NCI-H1417 treated with DMSO at 0.1 percent for 48 hours (cell line): ENCODE data around the gene HEXIM1.
"Not testable (repeated sequence)": the region's sequence is repeated elsewhere in the genome, so short reads cannot be mapped to it uniquely, and the experiment has no call there.

ENCODE experiments used
- DNase-seq: peaks from one replicate; lab custom pipeline; 2025; lab: John Stamatoyannopoulos, UW

Gene HEXIM1

DNA sequence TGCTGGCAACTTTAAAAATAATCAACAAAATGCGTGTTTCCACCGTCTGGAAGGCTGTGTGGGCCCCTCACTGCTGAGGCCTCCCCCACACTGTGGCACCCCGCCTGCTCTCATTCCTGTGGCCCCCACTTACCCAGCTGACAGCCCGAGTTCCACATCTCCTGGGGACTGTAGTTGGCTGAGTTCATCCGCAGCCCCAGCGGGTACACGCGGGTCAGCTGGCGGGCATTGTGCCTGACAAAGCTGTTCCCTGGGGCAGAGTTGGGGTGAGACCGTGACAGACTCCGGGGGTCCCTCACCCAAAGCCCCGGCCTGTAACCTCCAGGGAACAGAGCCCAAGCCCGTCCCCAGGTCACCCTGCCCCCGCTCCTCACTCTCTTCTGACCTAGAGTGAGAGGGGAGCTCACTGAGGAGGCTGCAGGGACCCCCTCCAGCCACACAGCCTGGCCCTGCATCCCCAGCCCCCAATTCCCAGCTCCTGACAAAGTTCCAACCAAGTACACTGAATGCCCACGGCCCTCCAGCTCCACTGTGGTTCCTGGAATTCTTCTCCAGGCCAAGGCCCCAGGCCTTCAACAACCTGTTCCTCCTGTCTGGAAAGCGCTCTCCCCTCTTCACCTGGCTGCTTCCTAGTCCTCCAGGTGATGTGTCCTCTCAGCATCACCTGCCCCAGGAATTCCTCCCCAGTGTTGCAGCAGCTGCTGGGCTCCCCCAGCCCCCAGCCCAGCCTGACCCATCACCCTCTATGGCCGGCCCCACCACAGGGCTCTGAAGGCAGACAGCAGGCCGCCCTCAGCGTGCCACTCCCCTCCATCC, 34.0 kb upstream of the HEXIM1 start:
- DNase-seq: no peak

DNA sequence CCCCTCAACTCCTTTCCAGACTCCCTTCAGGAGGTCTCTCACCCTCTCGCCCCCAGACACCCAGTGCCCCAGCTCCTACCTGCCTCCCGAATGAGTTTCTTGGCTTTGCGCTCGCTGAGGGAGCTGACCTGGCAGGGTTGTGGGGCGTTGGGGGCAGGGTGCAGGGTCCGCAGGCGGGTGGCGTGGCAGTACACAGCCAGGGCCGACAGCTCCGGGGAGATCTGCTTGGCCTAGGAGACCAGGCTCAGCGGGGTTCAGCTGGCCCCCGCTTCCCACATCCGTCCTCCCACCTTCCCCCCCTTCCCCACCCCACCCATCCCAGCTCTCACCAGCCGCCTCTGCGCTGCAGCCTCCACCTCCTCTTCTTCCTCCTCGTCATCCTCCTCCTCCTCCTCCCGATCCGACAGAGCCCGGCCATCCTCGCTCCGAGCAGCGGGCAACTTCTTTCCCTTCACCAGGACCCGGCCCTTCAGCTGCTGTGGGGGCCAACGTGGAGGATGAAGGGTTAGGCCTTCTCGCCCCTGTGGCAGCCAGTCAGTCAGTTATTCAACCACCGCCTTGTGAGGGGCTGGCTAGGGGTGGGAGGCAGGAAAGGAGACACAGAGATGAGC, 33.2 kb upstream of the HEXIM1 start:
- DNase-seq: no peak

DNA sequence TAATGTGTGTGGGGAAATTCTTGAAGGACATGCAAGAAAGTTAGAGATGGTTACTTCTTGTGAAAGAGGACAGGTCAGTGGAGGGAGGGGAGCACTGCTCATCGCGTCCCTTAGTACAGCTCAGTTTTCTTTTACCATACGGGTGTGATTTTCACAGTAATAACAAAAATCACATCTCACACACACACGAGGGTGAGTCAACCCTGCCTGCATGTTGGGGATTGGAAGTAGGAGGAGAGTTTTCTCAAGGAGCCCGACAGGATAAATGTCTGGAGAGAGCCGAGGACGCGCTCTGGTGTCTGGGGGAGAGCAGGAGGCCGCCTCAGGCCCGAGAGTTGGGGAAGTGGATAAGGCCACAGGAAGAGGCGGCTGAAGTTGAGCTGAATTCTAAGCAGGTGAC, 32.4 kb upstream of the HEXIM1 start:
- no peak for DNase-seq

DNA sequence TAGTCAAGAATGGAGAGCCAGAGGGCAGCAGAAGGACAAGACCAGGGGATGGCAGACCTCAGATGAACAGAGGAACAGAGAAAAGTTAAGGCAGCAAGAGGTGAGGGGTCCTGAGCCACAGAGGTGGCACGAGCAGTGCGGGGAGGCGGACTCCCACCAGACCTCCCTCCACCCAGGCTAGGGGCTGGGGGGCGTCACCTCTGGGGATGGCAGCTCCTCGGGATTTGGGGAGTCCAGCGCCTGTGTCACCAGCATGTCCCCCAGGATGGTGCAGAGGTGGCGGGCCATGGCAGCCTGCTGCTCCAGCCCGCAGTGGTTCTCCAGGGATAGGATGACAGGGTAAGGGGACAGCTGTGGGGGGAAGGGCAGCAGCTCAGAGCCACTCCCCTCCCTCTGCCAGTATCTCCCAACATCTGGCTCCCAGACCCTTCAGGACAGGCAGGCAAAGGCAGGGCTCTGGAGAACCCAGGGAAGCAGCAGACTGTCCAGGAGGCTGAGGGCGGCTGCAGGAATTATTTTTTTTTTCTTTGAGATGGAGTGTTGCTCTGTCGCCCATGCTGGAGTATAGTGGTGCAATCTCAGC, 31.8 kb upstream of the HEXIM1 start:
- DNase-seq: no peak

DNA sequence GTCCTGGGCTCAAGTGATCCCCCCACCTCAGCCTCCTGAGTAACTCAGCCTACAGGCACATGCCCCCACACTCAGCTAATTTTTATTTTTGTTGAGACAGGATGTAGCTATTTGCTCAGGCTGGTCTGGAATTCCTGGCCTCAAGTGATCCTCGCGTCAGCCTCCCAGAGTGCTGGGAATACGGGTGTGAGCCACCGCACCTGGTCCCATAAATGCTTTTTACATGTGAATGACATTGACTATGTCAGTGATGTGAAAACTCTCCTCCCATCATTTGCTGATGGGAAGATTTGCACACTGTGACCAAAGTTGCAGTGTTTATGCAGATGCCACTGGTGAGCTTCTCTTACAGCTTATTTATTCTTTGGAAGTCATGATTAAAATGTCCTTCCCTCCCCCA, 30.9 kb upstream of the HEXIM1 start:
- no peak for DNase-seq

DNA sequence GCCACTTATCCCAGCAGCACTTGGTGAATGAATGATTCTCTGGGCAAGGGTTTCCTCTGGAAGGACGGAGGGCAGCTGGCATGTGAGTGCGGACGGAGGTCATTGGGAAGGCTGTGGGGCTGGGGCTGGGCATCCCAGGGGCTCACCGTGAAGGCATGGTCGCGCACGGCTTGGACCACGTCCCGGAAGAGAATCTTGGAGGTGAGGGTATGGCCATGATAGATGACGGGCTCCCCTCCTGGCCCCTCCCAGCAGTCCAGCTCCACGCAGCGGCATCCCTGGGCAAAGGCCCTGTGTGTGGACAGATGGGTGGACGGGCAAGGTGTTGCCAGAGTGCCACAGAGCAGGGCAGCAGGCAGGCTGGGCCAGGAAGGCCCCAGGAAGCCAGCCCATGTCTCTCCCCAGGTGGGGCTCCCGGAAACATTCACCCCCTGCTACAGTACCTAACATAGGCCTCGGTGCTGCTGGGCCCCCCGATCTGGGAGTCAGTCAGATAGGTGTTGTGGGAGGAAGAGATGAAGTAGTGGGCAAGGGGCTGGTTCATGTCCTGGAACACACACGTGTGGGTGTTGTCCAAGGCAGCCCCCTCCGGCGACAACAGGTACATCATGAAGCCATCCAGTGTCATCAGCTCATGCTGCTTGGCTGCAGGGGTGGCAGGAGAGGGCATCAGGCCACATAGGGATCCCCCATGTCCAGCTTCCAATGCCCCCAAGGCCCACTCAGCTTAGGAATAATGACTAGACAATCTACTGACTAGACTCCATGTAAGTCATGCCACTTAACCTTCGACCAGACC, 30.2 kb upstream of the HEXIM1 start:
- no peak for DNase-seq

DNA sequence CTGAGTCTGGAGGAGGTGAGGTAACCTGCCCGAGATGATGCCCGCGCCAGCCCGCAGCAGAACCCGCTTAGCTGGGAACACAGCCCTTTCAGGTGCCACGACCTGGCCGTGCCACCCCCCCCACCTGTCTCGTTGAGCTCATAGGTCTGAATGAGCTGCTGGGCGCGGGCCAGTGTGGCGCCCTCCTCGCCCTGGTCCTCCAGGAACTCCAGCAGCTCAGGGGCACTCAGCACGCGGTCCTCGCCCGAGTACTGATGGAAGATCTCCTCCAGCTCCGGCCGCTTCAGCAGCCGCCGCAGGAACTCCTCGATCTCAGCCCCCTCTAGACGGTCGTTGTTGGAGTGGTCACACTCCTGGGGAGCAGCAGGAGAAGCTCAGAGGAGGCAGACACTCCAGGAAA, 29.6 kb upstream of the HEXIM1 start:
- no peak for DNase-seq

DNA sequence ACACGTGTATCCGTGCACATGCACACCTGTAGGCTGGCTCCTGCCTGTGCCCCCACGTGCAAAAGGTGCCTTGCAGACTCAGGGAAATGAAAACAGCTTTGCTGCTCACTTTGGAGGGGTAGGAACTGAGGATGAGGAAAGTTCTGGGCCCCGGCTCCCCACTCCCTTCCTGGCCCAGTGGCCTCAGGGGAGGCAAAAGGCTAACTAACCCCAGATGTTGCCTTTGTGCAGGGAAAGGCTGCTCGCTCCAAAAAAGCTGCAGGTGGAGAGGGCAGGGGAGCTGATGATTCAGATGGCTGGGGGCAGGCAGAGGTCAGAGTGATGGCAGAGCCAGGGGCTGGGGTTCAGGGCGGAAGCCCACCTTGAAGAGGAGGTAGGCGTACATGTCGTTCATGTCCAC, 28.3 kb upstream of the HEXIM1 start:
- no peak for DNase-seq

DNA sequence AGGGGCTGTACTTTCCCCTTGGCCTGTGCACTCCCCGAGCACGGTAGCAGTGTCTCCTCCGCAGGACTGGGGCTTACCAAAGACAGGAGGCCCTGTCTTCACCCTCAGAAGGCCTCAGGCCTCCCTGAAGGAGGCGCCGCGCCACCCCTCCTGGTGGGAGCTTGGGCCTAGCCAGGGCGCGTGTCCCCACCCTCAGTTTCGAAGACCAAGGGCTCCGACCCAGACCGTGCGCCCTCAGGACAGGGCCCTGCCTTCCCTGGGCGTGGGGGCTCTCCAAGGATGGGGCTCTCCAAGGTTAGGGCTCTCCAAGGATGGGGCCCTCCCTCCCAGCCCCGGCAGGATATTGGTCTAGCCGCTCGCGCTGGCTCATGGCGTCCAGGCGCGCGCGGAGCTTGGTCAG, 27.7 kb upstream of the HEXIM1 start:
- DNase-seq: no peak

DNA sequence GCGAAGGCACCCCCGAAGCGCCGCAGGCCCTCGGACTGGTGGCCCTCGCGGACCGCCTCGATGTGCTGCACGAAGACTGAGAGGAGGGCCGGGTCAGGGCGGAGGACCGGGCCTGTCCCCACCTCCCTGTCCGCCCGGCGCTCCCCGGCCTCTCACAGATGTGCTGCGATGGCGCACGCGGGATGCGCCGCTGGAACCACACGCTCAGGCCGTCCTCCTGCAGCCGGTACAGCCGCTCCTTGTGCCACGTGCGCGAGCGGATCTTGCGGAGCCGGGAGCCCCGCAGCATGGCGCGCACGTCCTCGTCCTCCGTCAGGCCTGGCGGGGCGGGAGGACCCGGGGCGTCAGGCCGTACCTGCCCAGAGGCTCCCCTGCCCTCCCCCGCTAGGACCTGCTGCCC, 27.2 kb upstream of the HEXIM1 start:
- DNase-seq: no peak

DNA sequence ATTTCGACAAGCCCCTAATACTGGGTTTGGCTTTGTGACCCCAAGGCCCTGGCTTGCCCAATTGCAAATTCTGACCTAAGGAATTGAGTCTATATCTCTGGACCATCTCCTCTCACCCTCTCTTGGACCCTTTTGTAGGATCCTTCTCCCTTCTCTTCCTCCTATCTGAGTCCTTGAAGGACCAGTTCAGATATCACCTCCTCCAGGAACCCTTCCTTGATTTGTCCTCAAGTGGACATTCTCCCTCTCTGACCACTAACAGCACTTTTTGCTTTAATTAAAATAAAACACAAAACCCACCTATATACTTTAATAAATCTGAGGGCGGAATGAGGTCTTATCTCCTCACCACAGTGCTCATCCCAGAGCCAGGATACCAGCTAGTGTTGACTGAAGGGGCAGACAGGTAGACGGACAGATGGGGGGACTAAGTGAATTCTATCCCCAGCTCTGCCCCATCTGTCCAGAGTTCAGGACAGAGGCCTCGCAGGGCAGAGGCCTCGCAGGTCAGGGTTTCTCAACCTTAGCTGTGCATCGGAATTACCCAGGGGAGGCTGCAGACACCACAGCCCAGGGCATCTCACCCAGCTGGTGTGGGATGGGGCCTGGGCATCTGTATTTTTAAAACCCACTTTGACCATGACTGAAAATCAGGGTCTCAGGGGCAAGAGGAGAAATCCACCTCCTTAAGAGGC, 25.1 kb upstream of the HEXIM1 start:
- DNase-seq: no peak

DNA sequence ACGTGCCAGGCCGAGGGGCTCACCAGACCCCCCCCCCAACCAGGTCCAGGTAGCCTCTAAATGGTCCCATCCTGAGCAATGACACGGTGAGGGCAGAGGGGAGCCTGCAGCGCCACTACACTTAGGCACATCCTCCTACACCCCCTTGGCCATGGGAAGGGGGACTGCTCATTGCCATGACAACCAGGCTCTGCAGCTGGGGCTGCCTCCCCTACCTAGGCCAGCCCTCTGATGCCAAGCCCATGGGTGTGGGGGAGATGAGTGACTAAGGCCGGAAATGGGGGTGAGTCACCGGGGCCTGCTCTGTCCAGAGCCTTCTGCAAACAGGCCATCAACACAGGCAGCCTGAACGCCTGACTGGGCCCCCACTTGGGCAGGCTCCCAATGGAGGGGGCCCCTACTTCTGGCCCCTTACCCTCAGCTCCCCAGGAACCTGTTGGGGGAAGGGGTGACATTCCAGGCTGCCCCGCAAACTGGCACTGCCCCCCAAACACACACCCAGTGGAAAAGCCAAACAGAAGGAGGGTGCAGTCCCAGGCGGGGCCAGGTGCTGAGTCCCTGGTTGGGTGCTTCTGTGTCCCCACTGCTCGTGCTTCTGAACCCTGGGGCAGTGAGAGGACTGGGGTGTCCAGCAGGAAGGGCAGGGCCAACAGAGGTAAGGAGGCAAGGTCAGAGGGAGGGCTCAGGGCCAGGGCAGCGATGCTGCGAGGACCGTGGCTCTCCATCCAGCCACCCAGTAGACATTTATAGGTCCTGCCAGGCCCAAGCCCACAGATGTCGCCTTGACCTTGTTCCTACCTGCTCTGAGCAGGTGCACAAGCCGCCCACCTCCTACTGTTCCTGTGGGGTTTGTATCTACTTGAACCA, 24.1 kb upstream of the HEXIM1 start:
- DNase-seq: no peak

DNA sequence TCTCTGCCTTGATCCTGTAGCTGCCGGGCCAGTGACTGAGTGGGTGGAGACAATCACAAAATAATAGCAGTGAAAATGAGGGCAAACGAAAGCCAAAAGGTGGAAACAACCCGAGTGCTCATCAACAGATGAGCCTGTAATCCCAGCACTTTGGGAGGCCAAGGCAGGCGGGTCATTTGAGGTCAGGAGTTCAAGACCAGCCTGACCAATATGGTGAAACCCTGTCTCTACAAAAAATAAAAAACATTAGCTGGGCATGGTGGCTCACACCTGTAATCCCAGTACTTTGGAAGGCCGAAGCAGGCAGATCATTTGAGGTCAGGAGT, 23.5 kb upstream of the HEXIM1 start:
- not testable (repeated sequence) for DNase-seq

DNA sequence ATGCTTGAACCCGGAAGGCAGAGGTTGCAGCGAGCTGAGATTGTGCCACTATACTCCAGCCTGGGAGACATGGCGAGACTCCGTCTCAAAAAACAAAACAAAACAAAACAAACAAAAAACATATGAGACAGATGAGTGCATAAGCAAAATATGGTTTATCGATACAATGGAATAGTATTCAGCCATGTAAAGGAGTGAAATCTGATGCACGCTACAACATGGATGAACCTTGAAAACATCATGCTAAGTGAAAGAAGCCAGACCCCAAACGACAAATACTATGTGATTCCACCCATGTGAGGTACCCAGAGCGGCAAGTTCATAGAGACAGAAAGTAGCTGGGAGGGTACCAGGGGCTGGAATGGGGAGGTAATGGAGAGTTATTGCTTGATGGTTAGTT, 22.8 kb upstream of the HEXIM1 start:
- no peak for DNase-seq

DNA sequence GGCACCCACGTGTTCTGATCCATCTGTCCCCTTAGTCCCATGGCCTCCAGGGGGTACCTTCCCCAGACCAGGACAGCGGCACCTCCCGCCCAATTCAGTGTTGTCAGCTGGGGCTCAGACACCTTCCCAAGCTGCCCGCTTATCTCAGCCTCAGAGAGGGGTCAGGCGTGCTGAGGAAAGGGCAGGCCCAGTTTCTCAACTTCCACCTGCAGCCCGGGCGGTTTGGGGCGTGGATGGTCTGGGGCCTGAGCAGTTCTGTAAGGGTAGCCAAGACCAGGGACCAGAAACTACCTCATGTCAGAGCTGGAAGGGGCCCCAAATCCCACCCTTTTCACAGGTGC, 21.1 kb upstream of the HEXIM1 start:
- no peak for DNase-seq

DNA sequence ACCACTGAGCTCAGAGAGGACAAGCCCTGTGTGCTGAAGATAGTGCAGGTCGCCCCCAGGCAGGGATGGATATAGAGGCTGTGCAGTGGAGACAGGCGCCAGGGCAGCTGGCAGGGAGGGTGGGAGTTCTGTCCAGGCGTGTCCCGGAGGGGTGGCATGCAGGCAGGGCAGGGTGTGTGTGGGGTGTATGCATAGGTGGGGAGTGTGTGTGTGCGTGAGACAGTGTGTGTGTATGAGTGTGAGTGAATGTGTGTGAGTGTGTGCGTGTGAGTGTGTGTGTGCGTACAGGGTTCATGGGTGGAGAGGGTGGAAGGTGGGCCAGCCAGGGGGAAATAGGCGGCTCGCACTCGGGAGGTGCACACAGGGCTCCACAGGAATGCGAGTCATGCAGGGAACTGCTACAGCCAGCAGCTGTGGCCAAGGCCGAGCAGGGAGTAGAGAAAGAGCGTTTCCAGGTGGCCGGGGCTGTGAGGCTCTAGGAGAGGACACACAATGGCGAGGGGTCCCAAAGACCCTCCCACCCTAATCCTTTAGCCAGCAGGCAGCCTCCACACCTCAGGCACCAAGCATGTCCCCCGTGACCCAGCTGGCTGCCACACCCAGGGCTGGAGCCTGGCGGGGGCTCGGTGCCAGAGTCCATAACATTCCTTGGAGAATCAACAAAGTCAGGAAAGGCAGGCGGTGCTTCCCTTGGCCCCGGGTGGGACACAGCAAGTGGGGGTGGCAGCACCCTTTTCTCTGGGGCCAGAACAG, 20.6 kb upstream of the HEXIM1 start:
- DNase-seq: no peak

DNA sequence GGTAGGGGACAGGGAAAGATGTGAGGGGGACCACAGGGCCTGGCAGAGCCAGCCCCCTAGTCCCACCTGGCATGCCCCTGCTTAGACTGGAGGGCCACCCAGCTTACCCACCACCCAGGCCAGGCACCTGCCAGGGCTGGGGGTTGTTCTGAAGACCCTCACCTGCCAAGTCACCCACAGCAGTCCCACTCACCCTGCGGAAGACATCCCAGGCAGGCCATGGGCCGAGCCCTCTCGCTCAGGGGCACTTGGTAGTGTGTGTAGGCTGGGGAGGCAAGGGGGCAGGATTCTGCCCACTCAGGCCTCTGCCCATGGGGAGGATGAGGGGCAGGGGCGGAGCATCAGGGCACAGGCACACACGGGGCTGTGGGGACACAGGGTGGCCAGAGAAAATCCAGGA, 19.9 kb upstream of the HEXIM1 start:
- no peak for DNase-seq

DNA sequence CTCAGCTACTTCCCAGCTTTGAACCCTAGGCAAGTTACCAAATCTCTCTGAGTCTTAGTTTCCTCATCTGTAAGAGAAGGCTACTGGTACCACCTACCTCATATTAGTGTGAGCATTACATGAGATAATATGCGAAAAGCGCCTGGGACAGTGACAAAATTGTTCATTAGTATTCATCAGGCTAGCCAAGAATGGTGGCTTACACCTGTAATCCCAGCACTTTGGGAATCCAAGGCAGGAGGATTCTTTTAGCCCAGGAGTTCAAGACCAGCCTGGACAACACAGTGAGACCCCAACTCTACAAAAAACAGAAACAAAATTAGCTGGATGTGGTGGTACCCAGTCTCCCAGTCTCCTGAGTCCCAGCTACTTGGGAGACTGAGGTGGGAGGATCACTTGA, 19.3 kb upstream of the HEXIM1 start:
- no peak for DNase-seq

DNA sequence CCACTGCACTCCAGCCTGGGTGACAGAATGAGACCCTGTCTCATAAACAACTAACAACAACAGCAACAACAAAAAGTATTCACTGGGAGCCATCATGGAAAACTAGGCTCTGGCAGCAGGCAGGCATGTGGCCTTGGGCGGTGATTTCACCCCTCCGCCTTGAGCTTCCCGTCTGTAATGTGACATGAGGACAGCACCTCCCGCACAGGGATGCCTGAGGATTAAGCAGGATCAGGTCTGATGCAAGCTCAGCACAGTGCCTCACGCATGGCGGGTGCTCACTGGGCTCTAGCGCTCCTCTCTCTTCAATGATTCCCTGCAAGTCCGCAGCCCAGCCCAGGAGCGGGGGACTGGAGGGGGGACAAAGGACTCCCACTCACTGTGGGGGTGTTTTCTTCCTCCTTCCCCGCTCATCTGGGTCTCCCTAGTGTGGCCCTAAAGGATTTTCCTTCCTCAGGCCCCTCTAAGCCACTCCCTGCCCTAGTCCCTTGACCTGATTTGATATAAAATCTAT, 18.8 kb upstream of the HEXIM1 start:
- no peak for DNase-seq

DNA sequence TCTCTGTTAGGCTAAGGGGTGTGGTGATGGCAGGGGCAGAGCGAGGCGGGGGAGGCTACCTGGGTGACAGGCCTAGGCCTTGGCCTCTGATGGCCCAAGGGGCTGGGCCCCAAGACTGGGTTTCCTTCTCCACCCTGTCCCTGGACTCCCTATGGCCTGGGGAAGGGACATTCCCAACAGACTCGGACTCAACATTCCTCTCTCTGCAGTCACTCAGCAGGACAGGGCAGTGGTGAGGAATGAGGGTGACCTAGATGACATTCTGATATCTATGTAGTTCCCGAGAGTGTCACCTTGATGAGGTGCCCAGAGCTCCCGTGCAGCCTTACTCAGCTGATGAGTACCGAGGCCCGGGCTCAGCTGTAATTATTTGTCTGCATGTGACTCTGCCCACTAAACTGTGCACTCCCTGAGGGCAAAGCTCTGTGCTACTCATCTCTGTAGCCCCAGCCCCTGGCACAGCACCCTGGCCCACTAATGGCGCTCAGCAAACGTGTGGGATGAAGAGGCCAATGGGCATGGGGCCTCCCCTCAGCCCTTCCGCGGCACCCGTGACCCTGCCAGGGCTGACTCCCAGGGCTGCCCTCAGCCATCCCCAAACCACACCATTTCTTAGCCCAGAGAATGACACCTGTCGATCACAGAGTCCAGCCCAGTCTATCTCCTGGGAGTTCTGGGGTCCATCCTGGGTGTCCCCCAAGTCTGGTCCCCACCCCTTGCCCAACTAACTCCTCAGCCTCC, 18.2 kb upstream of the HEXIM1 start:
- no peak for DNase-seq
